Measurements from ENCODE around the gene UGT1A4. TPM values are rescaled to one million over a fixed set of nuclear protein-coding genes. Genes with fewer than 3 reads are reported as not detected.
A peak's percentile ranks its signal among the peaks of the same experiment; 100 is the strongest.

The UGT1A4 gene
- total RNA-seq, 3 donors from 2014 or later = 2.4 to 7.0 (median 2.9) TPM

- no peak for DNase-seq
- Histone ChIP-seq H3K36me3 (ENCODE audit: low read depth) (no peaks in the 10 kb centered on the region), H3K4me3 (no peak overlapping the region), H3K9me3 (no peaks in the 10 kb centered on the region), H3K4me1 (ENCODE audit: low read depth) (peaks cover 25% of the 10 kb centered on the region)
- no peak for ATAC-seq
- no peak for TF ChIP-seq CTCF (IDR thresholded peaks at IDR 0.05)
- intact Hi-C loops (cut with DNase I, micrococcal nuclease) = no loop called here
Measured at GRCh38 chr2:233761040-233761769, 42.7 kb downstream of the UGT1A4 start.

- peaks cover 7% of the 10 kb centered on the region for H3K4me1 ChIP-seq (ENCODE audit: low read depth)
- DNase-seq = peak in 1 of 3 donors; percentile 17
- no peak overlapping the region for H3K4me3 ChIP-seq
- intact Hi-C loops (cut with DNase I, micrococcal nuclease) = no loop called here
- H3K9me3 ChIP-seq = no peaks in the 10 kb centered on the region
- no peak for TF ChIP-seq CTCF (IDR thresholded peaks at IDR 0.05)
- ATAC-seq = peak; percentile 88
- H3K36me3 ChIP-seq (ENCODE audit: low read depth) = no peaks in the 10 kb centered on the region
Measured at GRCh38 chr2:233764264-233764663, 45.7 kb downstream of the UGT1A4 start.

DNA sequence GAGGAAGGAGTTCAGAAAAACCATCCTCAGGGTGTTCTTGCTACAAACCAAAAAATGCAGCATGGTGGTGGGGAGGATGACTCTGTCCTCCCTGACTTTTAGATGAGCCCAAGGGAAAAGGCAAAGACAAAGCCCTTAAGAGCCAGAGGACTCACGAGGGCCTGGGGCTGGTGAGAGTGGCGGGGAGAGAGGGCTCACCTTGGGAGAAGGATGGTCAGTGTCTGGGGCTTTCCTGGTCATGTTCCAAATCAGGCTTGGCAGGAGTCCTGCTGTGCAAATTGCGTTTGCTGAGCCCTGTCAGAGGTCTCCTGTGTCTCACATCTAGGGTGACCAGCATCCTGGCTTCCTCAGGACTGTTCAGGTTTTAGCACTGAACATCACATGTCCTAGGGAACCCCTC lies 46.2 kb downstream of the UGT1A4 start:
- ATAC-seq (no peak), DNase-seq (no peak)
- Histone ChIP-seq H3K4me1 (ENCODE audit: low read depth) (peaks cover 6% of the 10 kb centered on the region), H3K4me3 (no peak overlapping the region), H3K36me3 (ENCODE audit: low read depth) (no peaks in the 10 kb centered on the region), H3K9me3 (no peaks in the 10 kb centered on the region)
- TF ChIP-seq CTCF (IDR thresholded peaks at IDR 0.05) = no peak
- intact Hi-C loops (cut with DNase I, micrococcal nuclease) = no loop called here

GRCh38 chr2:233766416-233766815 lies 47.9 kb downstream of the UGT1A4 start:
- no peak for TF ChIP-seq CTCF (IDR thresholded peaks at IDR 0.05)
- no peaks in the 10 kb centered on the region for H3K9me3 ChIP-seq
- intact Hi-C loops (cut with DNase I, micrococcal nuclease) = no loop called here
- H3K36me3 ChIP-seq (ENCODE audit: low read depth) = no peaks in the 10 kb centered on the region
- peaks cover 6% of the 10 kb centered on the region for H3K4me1 ChIP-seq (ENCODE audit: low read depth)
- DNase-seq (peak in 2 of 3 donors; percentile 40 to 42), ATAC-seq (peak; percentile 61)
- H3K4me3 ChIP-seq = no peak overlapping the region

DNA sequence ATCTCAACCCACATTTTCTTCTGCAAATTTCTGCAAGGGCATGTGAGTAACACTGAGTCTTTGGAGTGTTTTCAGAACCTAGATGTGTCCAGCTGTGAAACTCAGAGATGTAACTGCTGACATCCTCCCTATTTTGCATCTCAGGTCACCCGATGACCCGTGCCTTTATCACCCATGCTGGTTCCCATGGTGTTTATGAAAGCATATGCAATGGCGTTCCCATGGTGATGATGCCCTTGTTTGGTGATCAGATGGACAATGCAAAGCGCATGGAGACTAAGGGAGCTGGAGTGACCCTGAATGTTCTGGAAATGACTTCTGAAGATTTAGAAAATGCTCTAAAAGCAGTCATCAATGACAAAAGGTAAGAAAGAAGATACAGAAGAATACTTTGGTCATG lies 49.5 kb downstream of the UGT1A4 start:
- intact Hi-C loops (cut with DNase I, micrococcal nuclease) = no loop called here
- Histone ChIP-seq H3K4me1 (ENCODE audit: low read depth) (peaks cover 6% of the 10 kb centered on the region), H3K4me3 (no peak overlapping the region), H3K9me3 (no peaks in the 10 kb centered on the region), H3K36me3 (ENCODE audit: low read depth) (no peaks in the 10 kb centered on the region)
- ATAC-seq (no peak), DNase-seq (no peak)
- TF ChIP-seq CTCF (IDR thresholded peaks at IDR 0.05) = no peak
